GM23338 (cell line): Measurements from ENCODE around the gene KRT9. TPM values are rescaled to one million over a fixed set of nuclear protein-coding genes. Genes with fewer than 3 reads are reported as not detected.

Experiments used
- ATAC-seq: fragments of 200-7000 bp; cut with Tn5 transposase; 3 replicates; pipeline ENCODE4 v1.9.1; 2020
- DNase-seq: peaks from one replicate; pipeline ENCODE4 v3.0.0-alpha.2; 2015; ENCODE audit warnings: low spot score
- H2AFZ ChIP-seq: fragments of 200-600 bp; sonication (generic); 2 replicates; pipeline ENCODE4 v1.8.0; 2016; ENCODE audit warnings: antibody characterized with exemption, mild to moderate bottlenecking, moderate library complexity
- H3F3A ChIP-seq: fragments of 200-600 bp; sonication (generic); replicated peaks from 2 replicates; pipeline ENCODE4 v1.8.0; 2017; ENCODE audit warnings: antibody characterized with exemption, mixed run types, low read depth
- H3K27ac ChIP-seq: fragments of 200-600 bp; sonication (generic); 2 replicates; pipeline ENCODE4 v1.6.1; 2016; ENCODE audit warnings: low read depth
- H3K27me3 ChIP-seq: fragments of 200-600 bp; sonication (generic); 2 replicates; pipeline ENCODE4 v1.8.0; 2016; ENCODE audit warnings: mild to moderate bottlenecking, mixed run types, moderate library complexity; ENCODE audit not compliant: insufficient read depth
- H3K36me3 ChIP-seq: fragments of 200-600 bp; sonication (generic); 2 replicates; pipeline ENCODE4 v1.8.0; 2016; ENCODE audit warnings: mild to moderate bottlenecking; ENCODE audit not compliant: insufficient read depth
- H3K4me1 ChIP-seq: fragments of 200-600 bp; sonication (generic); 2 replicates; pipeline ENCODE4 v1.8.0; 2016; ENCODE audit warnings: mild to moderate bottlenecking, moderate library complexity; ENCODE audit not compliant: insufficient read depth
- H3K4me2 ChIP-seq: fragments of 200-600 bp; sonication (generic); 2 replicates; pipeline ENCODE4 v1.7.1; 2017; ENCODE audit warnings: mixed run types
- H3K4me3 ChIP-seq: fragments of 200-600 bp; sonication (generic); 2 replicates; pipeline ENCODE4 v1.6.1; 2016; ENCODE audit warnings: mixed run types
- H3K79me2 ChIP-seq: fragments of 200-600 bp; sonication (generic); replicated peaks from 2 replicates; pipeline ENCODE4 v1.8.0; 2017; ENCODE audit warnings: mild to moderate bottlenecking; ENCODE audit not compliant: insufficient read depth
- H3K9me2 ChIP-seq: fragments of 200-600 bp; sonication (generic); 2 replicates; pipeline ENCODE4 v1.8.0; 2017; ENCODE audit not compliant: insufficient read depth
- H4K20me1 ChIP-seq: fragments of 200-600 bp; sonication (generic); replicated peaks from 2 replicates; pipeline ENCODE4 v1.8.0; 2017; ENCODE audit warnings: mild to moderate bottlenecking; ENCODE audit not compliant: insufficient read depth
- H3K27ac Mint-ChIP-seq: 2 replicates; pipeline ENCODE4 v1.8.0; 2020; ENCODE audit warnings: inconsistent platforms, mild to moderate bottlenecking, moderate library complexity, mixed read lengths
- H3K27me3 Mint-ChIP-seq: 3 replicates; pipeline ENCODE4 v1.8.0; 2022; ENCODE audit warnings: low read depth, mild to moderate bottlenecking, moderate library complexity, mixed read lengths, inconsistent platforms; ENCODE audit not compliant: insufficient read depth, poor library complexity
- H3K36me3 Mint-ChIP-seq: 3 replicates; pipeline ENCODE4 v1.8.0; 2021; ENCODE audit warnings: low read depth, mild to moderate bottlenecking, inconsistent platforms, moderate library complexity, mixed read lengths
- H3K4me1 Mint-ChIP-seq: 3 replicates; pipeline ENCODE4 v1.8.0; 2020; ENCODE audit warnings: mild to moderate bottlenecking, inconsistent platforms, mixed read lengths
- H3K4me3 Mint-ChIP-seq: 3 replicates; pipeline ENCODE4 v1.8.0; 2021; ENCODE audit warnings: moderate library complexity, mild to moderate bottlenecking, inconsistent platforms, mixed read lengths
- H3K9me3 Mint-ChIP-seq: 3 replicates; pipeline ENCODE4 v1.8.0; 2020; ENCODE audit warnings: moderate library complexity, mild to moderate bottlenecking, inconsistent platforms, mixed read lengths
- CREB1 ChIP-seq: fragments of 250-450 bp; sonication (Bioruptor Pico); IDR thresholded peaks from 2 replicates; pipeline ENCODE4 v1.5.0; 2020; ENCODE audit warnings: low read depth, mild to moderate bottlenecking, moderate library complexity
- EZH2 ChIP-seq: fragments of 200-600 bp; sonication (generic); IDR thresholded peaks from one replicate; pipeline ENCODE4 v1.8.0; 2017; ENCODE audit warnings: antibody characterized with exemption, mild to moderate bottlenecking, low read depth; ENCODE audit not compliant: unreplicated experiment
- EZH2phosphoT487 ChIP-seq: fragments of 200-600 bp; sonication (generic); IDR thresholded peaks from one replicate; pipeline ENCODE4 v1.8.1; 2018; ENCODE audit warnings: antibody characterized with exemption; ENCODE audit not compliant: unreplicated experiment
- JUNB ChIP-seq: IDR thresholded peaks from one replicate; pipeline ENCODE4 v1.6.1; 2016; ENCODE audit warnings: antibody characterized with exemption; ENCODE audit not compliant: unreplicated experiment
- NANOG ChIP-seq: IDR thresholded peaks from 2 replicates; pipeline ENCODE4 v1.6.1; 2016; ENCODE audit warnings: antibody characterized with exemption, borderline replicate concordance
- POLR2AphosphoS5 ChIP-seq: IDR thresholded peaks from 2 replicates; pipeline ENCODE4 v1.6.1; 2016; ENCODE audit warnings: antibody characterized with exemption, low read depth
- STAT1 ChIP-seq: IDR thresholded peaks from one replicate; pipeline ENCODE4 v1.6.1; 2016; ENCODE audit warnings: antibody characterized with exemption; ENCODE audit not compliant: unreplicated experiment
- ZNF114 ChIP-seq: fragments of 250-450 bp; sonication (Bioruptor Pico); IDR thresholded peaks from 2 replicates; pipeline ENCODE4 v1.5.0; 2020; ENCODE audit warnings: mild to moderate bottlenecking, moderate library complexity
- ZNF331 ChIP-seq: fragments of 250-450 bp; sonication (Bioruptor Pico); IDR thresholded peaks from 2 replicates; pipeline ENCODE4 v1.5.0; 2020; ENCODE audit warnings: low read depth, mild to moderate bottlenecking, moderate library complexity
- polyA plus RNA-seq: library from polyadenylated mRNA; unstranded; fragments of >200 nt; fragmentation: Nextera tagmentation; extraction: Ambion mirVana; gene quantifications from 2 replicates; pipeline ENCODE4 v1.2.1, GENCODE V29; 2016
- total RNA-seq: library from RNA; depleted of rRNA; stranded (reverse); fragments of >200 nt; shearing (Covaris generic); gene quantifications from 2 replicates; pipeline ENCODE4 v1.2.3, GENCODE V29; 2014
- TF ChIP-seq, protein P1 (sequence below), 2 experiments: fragments of 200-600 bp in 1 of 2; sonication (generic) in 1 of 2; conservative IDR thresholded peaks; 2 replicates each; pipeline versions ENCODE4 v1.5.1 to v1.6.1; 2016 to 2017; ENCODE audit warnings: antibody characterized with exemption in 2 of 2, low read depth in 2 of 2, mild to moderate bottlenecking in 2 of 2, moderate library complexity in 1 of 2
- TF ChIP-seq, protein P2 (sequence below): fragments of 250-450 bp; sonication (Bioruptor Pico); IDR thresholded peaks from 2 replicates; pipeline ENCODE4 v1.5.0; 2020; ENCODE audit warnings: mild to moderate bottlenecking, moderate library complexity
- TF ChIP-seq, protein P3 (sequence below): IDR thresholded peaks from 2 replicates; pipeline ENCODE4 v1.6.1; 2016; ENCODE audit warnings: antibody characterized with exemption
- TF ChIP-seq, protein P4 (sequence below): IDR thresholded peaks from one replicate; pipeline ENCODE4 v1.6.1; 2018; ENCODE audit warnings: antibody characterized with exemption; ENCODE audit not compliant: unreplicated experiment

KRT9 gene
- total and polyA plus RNA-seq, 2 experiments from 2014 or later = not detected

DNA sequence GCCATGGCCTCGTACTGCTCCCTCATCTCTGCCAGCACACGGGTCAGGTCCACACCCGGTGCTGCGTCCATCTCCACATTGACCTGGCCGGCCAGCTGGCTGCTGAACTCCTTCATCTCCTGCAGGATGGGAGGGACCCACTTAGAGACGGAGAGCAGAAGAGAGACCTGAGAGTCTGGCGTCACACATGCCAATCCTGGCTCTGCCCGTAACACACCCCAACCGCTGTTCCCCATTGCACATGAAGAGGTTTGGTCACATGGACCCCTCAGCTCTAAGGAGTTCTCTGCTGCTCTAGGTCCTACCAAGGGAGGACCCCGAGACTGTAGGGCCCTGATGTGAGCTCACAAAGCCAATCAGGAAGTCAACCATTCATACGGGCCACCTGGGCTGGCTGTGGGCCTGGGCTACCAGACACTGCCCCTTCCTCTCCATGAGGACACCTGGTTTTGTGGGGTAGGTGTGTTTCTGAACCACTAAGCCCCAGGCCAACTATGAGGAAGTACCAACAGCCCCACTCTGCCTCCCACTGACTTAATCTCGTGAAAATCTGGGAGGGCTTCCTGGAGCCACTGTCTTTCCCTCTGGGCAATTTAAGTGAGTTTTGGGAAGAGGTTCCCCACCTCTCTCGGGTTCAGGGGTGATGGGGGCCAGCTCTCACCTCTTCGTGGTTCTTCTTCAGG is 55.6 kb downstream of the KRT9 start:
- Histone ChIP-seq H3K9me2 (no peaks in the 10 kb centered on the region), H3K4me2 (no peak overlapping the region), H3K36me3 (no peaks in the 10 kb centered on the region), H3K27me3 (no peaks in the 10 kb centered on the region), H3K79me2 (no peaks in the 10 kb centered on the region), H4K20me1 (no peaks in the 10 kb centered on the region), H2AFZ (no peak overlapping the region), H3K4me3 (no peak overlapping the region), H3F3A (0 out of 2 replicates have a peak, but pooled peaks cover under 1% of the 10 kb centered on the region), H3K4me1 (peaks cover under 1% of the 10 kb centered on the region; the same call in 1 of the 2 replicates), H3K27ac (no peak overlapping the region)
- DNase-seq (no peak), ATAC-seq (no peak)
- Mint-ChIP-seq H3K27ac (no peak overlapping the region), H3K27me3 (peaks cover 19% of the 10 kb centered on the region), H3K36me3 (no peaks in the 10 kb centered on the region), H3K4me3 (no peak overlapping the region; the same call in 2 of the 3 replicates), H3K9me3 (no peaks in the 10 kb centered on the region), H3K4me1 (peaks cover 25% of the 10 kb centered on the region)
- TF ChIP-seq CREB1 (CRISPR knock-in tag) (no peak), POLR2AphosphoS5 (no peak), EZH2phosphoT487 (no peak), ZNF331 (CRISPR knock-in tag) (no peak), STAT1 (no peak), JUNB (no peak), NANOG (no peak), EZH2 (no peak), ZNF114 (CRISPR knock-in tag) (no peak)
- TF ChIP-seq, protein P1, sequence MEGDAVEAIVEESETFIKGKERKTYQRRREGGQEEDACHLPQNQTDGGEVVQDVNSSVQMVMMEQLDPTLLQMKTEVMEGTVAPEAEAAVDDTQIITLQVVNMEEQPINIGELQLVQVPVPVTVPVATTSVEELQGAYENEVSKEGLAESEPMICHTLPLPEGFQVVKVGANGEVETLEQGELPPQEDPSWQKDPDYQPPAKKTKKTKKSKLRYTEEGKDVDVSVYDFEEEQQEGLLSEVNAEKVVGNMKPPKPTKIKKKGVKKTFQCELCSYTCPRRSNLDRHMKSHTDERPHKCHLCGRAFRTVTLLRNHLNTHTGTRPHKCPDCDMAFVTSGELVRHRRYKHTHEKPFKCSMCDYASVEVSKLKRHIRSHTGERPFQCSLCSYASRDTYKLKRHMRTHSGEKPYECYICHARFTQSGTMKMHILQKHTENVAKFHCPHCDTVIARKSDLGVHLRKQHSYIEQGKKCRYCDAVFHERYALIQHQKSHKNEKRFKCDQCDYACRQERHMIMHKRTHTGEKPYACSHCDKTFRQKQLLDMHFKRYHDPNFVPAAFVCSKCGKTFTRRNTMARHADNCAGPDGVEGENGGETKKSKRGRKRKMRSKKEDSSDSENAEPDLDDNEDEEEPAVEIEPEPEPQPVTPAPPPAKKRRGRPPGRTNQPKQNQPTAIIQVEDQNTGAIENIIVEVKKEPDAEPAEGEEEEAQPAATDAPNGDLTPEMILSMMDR (conservative IDR thresholded peaks at IDR 0.05; ENCODE audit: low read depth in 2 of 2) = no peak
- TF ChIP-seq, protein P2, sequence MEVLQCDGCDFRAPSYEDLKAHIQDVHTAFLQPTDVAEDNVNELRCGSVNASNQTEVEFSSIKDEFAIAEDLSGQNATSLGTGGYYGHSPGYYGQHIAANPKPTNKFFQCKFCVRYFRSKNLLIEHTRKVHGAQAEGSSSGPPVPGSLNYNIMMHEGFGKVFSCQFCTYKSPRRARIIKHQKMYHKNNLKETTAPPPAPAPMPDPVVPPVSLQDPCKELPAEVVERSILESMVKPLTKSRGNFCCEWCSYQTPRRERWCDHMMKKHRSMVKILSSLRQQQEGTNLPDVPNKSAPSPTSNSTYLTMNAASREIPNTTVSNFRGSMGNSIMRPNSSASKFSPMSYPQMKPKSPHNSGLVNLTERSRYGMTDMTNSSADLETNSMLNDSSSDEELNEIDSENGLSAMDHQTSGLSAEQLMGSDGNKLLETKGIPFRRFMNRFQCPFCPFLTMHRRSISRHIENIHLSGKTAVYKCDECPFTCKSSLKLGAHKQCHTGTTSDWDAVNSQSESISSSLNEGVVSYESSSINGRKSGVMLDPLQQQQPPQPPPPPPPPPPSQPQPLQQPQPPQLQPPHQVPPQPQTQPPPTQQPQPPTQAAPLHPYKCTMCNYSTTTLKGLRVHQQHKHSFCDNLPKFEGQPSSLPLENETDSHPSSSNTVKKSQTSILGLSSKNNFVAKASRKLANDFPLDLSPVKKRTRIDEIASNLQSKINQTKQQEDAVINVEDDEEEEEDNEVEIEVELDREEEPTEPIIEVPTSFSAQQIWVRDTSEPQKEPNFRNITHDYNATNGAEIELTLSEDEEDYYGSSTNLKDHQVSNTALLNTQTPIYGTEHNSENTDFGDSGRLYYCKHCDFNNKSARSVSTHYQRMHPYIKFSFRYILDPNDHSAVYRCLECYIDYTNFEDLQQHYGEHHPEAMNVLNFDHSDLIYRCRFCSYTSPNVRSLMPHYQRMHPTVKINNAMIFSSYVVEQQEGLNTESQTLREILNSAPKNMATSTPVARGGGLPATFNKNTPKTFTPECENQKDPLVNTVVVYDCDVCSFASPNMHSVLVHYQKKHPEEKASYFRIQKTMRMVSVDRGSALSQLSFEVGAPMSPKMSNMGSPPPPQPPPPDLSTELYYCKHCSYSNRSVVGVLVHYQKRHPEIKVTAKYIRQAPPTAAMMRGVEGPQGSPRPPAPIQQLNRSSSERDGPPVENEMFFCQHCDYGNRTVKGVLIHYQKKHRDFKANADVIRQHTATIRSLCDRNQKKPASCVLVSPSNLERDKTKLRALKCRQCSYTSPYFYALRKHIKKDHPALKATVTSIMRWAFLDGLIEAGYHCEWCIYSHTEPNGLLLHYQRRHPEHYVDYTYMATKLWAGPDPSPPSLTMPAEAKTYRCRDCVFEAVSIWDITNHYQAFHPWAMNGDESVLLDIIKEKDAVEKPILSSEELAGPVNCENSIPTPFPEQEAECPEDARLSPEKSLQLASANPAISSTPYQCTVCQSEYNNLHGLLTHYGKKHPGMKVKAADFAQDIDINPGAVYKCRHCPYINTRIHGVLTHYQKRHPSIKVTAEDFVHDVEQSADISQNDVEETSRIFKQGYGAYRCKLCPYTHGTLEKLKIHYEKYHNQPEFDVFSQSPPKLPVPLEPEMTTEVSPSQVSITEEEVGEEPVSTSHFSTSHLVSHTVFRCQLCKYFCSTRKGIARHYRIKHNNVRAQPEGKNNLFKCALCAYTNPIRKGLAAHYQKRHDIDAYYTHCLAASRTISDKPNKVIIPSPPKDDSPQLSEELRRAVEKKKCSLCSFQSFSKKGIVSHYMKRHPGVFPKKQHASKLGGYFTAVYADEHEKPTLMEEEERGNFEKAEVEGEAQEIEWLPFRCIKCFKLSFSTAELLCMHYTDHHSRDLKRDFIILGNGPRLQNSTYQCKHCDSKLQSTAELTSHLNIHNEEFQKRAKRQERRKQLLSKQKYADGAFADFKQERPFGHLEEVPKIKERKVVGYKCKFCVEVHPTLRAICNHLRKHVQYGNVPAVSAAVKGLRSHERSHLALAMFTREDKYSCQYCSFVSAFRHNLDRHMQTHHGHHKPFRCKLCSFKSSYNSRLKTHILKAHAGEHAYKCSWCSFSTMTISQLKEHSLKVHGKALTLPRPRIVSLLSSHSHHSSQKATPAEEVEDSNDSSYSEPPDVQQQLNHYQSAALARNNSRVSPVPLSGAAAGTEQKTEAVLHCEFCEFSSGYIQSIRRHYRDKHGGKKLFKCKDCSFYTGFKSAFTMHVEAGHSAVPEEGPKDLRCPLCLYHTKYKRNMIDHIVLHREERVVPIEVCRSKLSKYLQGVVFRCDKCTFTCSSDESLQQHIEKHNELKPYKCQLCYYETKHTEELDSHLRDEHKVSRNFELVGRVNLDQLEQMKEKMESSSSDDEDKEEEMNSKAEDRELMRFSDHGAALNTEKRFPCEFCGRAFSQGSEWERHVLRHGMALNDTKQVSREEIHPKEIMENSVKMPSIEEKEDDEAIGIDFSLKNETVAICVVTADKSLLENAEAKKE (CRISPR knock-in tag) = no peak
- TF ChIP-seq, protein P3, sequence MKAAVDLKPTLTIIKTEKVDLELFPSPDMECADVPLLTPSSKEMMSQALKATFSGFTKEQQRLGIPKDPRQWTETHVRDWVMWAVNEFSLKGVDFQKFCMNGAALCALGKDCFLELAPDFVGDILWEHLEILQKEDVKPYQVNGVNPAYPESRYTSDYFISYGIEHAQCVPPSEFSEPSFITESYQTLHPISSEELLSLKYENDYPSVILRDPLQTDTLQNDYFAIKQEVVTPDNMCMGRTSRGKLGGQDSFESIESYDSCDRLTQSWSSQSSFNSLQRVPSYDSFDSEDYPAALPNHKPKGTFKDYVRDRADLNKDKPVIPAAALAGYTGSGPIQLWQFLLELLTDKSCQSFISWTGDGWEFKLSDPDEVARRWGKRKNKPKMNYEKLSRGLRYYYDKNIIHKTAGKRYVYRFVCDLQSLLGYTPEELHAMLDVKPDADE = no peak
- TF ChIP-seq, protein P4, sequence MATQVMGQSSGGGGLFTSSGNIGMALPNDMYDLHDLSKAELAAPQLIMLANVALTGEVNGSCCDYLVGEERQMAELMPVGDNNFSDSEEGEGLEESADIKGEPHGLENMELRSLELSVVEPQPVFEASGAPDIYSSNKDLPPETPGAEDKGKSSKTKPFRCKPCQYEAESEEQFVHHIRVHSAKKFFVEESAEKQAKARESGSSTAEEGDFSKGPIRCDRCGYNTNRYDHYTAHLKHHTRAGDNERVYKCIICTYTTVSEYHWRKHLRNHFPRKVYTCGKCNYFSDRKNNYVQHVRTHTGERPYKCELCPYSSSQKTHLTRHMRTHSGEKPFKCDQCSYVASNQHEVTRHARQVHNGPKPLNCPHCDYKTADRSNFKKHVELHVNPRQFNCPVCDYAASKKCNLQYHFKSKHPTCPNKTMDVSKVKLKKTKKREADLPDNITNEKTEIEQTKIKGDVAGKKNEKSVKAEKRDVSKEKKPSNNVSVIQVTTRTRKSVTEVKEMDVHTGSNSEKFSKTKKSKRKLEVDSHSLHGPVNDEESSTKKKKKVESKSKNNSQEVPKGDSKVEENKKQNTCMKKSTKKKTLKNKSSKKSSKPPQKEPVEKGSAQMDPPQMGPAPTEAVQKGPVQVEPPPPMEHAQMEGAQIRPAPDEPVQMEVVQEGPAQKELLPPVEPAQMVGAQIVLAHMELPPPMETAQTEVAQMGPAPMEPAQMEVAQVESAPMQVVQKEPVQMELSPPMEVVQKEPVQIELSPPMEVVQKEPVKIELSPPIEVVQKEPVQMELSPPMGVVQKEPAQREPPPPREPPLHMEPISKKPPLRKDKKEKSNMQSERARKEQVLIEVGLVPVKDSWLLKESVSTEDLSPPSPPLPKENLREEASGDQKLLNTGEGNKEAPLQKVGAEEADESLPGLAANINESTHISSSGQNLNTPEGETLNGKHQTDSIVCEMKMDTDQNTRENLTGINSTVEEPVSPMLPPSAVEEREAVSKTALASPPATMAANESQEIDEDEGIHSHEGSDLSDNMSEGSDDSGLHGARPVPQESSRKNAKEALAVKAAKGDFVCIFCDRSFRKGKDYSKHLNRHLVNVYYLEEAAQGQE = no peak
